Osteoblast (primary cell): ENCODE results near the gene NIT1. TPM values are rescaled to one million over a fixed set of nuclear protein-coding genes. Genes with fewer than 3 reads are reported as not detected.

Experiments used
- DNase-seq: peaks from one replicate; pipeline ENCODE4 v3.0.0; 2011; ENCODE audit warnings: low spot score, mixed read lengths; ENCODE audit not compliant: insufficient read length; ENCODE audit errors: missing footprints
- H2AFZ ChIP-seq: 2 replicates; pipeline ENCODE4 v1.6.0; 2011; ENCODE audit warnings: mild to moderate bottlenecking, low read length
- H3K27ac ChIP-seq: 2 replicates; pipeline ENCODE4 v1.5.1; 2011; ENCODE audit warnings: mild to moderate bottlenecking, low read depth, low read length, moderate library complexity
- H3K27me3 ChIP-seq: 2 replicates; pipeline ENCODE4 v1.6.0; 2012; ENCODE audit warnings: mild to moderate bottlenecking, control low read depth, inconsistent platforms, low read length, moderate library complexity; ENCODE audit not compliant: insufficient read depth
- H3K36me3 ChIP-seq: 2 replicates; pipeline ENCODE4 v1.5.1; 2011; ENCODE audit warnings: mild to moderate bottlenecking, low read length, control low read depth, moderate library complexity; ENCODE audit not compliant: insufficient read depth
- H3K4me1 ChIP-seq: 2 replicates; pipeline ENCODE4 v1.5.1; 2011; ENCODE audit warnings: mild to moderate bottlenecking, low read length, control low read depth, moderate library complexity; ENCODE audit not compliant: insufficient read depth
- H3K4me2 ChIP-seq: 2 replicates; pipeline ENCODE4 v1.6.0; 2011; ENCODE audit warnings: mild to moderate bottlenecking, low read length; ENCODE audit not compliant: insufficient read depth
- H3K4me3 ChIP-seq: fragments of 200-600 bp; sonication (generic); 3 replicates; pipeline ENCODE4 v1.5.1; 2012; ENCODE audit warnings: mild to moderate bottlenecking, low read length, inconsistent platforms; ENCODE audit not compliant: insufficient read depth
- H3K79me2 ChIP-seq: 2 replicates; pipeline ENCODE4 v1.6.0; 2012; ENCODE audit warnings: mild to moderate bottlenecking, low read length, control low read depth, inconsistent platforms; ENCODE audit not compliant: insufficient read depth
- H3K9me3 ChIP-seq: 2 replicates; pipeline ENCODE4 v1.5.1; 2011; ENCODE audit warnings: low read depth, low read length, control low read depth
- H4K20me1 ChIP-seq: 2 replicates; pipeline ENCODE4 v1.6.0; 2012; ENCODE audit warnings: mild to moderate bottlenecking, low read length, control low read depth; ENCODE audit not compliant: insufficient read depth
- total RNA-seq: library from RNA; depleted of rRNA; stranded (reverse); fragments of >200 nt; gene quantifications from 2 replicates; pipeline ENCODE4 v1.2.3, GENCODE V29; 2012
- TF ChIP-seq, protein P1 (sequence below): IDR thresholded peaks from 2 replicates; pipeline ENCODE4 v1.5.1; 2011; ENCODE audit warnings: mild to moderate bottlenecking, low read depth, low read length, moderate library complexity; ENCODE audit errors: extremely low read depth

The NIT1 gene
- total RNA-seq, 1 donor = 23.9 TPM

DNA sequence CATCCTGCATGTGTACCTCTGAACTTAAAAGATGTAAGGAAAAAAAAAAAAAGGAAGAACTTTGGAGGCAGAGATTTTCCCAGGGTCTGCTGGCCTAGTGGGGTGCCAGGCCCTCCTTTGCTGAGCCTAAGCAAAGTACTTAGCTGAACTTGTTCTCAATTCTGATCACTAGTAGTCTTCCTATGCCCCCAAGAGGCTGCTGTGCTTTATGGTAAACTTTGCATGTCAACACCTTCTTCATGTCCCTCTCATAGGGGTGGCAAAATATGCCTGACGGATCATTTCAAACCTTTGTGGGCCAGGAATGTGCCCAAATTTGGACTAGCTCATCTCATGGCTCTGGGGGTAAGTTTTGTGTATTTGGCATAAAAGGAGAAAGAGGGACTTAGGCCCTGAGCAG lies 40.0 kb downstream of the NIT1 start:
- Histone ChIP-seq H3K27ac (peak overlapping the region; percentile 93), H3K79me2 (peaks cover 37% of the 10 kb centered on the region), H2AFZ (no peak overlapping the region), H3K4me1 (peaks cover 20% of the 10 kb centered on the region), H4K20me1 (no peaks in the 10 kb centered on the region), H3K27me3 (no peaks in the 10 kb centered on the region), H3K4me2 (no peak overlapping the region), H3K4me3 (no peak overlapping the region), H3K36me3 (peaks cover 27% of the 10 kb centered on the region), H3K9me3 (no peaks in the 10 kb centered on the region)
- TF ChIP-seq, protein P1, sequence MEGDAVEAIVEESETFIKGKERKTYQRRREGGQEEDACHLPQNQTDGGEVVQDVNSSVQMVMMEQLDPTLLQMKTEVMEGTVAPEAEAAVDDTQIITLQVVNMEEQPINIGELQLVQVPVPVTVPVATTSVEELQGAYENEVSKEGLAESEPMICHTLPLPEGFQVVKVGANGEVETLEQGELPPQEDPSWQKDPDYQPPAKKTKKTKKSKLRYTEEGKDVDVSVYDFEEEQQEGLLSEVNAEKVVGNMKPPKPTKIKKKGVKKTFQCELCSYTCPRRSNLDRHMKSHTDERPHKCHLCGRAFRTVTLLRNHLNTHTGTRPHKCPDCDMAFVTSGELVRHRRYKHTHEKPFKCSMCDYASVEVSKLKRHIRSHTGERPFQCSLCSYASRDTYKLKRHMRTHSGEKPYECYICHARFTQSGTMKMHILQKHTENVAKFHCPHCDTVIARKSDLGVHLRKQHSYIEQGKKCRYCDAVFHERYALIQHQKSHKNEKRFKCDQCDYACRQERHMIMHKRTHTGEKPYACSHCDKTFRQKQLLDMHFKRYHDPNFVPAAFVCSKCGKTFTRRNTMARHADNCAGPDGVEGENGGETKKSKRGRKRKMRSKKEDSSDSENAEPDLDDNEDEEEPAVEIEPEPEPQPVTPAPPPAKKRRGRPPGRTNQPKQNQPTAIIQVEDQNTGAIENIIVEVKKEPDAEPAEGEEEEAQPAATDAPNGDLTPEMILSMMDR = no peak
- DNase-seq = no peak

DNA sequence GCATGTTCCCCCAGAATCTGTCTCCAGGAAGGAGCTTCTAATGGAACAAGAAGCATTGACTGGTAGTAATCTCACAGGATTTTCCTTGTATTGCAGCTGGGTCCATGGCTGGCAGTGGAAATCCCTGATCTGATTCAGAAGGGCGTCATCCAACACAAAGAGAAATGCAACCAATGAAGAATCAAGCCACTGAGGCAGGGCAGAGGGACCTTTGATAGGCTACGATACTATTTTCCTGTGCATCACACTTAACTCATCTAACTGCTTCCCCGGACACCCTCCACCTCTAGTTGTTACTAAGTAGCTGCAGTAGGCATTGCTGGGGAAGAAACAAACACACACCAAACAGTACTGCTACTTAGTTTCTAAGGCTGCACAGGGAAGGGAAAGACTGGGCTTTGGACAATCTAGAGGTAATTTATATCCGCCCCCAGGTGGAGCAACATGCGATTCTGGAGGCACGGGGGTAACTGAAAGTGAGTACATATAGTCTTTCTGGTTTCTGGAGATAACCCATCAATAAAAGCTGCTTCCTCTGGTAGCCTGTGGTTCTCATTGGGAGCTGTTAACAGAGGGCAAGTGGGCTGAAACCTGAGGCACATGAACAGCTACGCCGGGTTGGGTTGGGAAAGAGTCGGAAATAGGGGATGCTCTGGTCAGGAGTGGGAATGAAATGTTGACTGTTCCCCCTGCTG lies 40.6 kb downstream of the NIT1 start:
- TF ChIP-seq, protein P1 = no peak
- peak overlapping the region; percentile 90 for H3K4me2 ChIP-seq
- H3K27me3 ChIP-seq = no peaks in the 10 kb centered on the region
- DNase-seq = no peak
- no peaks in the 10 kb centered on the region for H4K20me1 ChIP-seq
- no peaks in the 10 kb centered on the region for H3K9me3 ChIP-seq
- peak overlapping the region; percentile 91 for H3K4me3 ChIP-seq
- peak overlapping the region; percentile 99 for H2AFZ ChIP-seq
- H3K79me2 ChIP-seq = peaks cover 37% of the 10 kb centered on the region
- H3K4me1 ChIP-seq = peaks cover 18% of the 10 kb centered on the region
- H3K27ac ChIP-seq = peak overlapping the region; percentile 93
- peaks cover 31% of the 10 kb centered on the region for H3K36me3 ChIP-seq

DNA sequence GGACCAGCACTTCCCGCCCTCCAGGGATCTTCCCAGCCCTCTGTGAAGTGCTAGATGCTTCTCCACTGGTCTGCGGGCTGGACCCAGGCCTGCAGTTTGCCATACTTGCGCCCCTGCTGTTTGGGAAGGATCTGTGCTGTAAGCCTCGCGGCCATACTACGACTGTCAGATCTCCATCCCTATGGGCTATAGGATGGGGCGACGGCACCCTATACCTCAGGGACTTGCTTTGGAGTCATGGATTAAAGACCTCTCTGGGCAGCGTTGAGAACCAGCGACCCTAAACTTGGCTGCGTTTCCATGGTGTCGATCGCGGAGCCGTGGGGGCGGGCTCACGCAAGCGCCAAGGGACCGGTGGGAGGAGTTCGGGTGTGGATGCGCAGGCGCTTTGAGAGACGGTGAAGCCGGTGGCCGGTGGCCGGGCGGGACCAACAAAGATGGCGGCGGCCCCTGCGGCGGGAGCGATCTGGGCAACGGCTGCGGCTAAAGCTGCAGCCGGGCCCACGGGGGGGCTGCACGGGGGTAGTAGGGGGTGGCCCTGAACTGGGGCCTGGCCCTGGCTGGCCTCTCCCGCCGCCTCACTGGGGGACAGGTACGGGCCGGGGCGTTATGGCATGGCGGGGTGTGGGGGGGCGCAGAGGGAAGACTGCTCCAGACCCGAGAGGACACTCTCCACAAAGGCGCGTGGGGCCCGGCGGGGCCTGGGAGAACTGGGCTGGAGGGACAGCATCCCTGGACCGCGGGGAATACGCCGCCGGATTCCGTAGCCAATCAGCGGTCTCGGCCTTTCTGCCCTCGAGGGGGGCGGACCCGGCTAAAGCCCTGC lies 41.4 kb downstream of the NIT1 start, which contains the start of gene USP21:
Gene USP21 (plus strand): TSS at position 414 of the 826 bp plus-strand sequence. CDS start 1,141 bp downstream, outside the sequence.
- H3K27me3 ChIP-seq = no peaks in the 10 kb centered on the region
- peaks cover 34% of the 10 kb centered on the region for H3K79me2 ChIP-seq
- peaks cover 18% of the 10 kb centered on the region for H3K4me1 ChIP-seq
- no peaks in the 10 kb centered on the region for H3K9me3 ChIP-seq
- H4K20me1 ChIP-seq = no peaks in the 10 kb centered on the region
- H2AFZ ChIP-seq = peak within 1 kb of the TSS; percentile 99
- peak; percentile 99 for DNase-seq
- H3K4me2 ChIP-seq = peak within 1 kb of the TSS; percentile 90
- H3K36me3 ChIP-seq = peaks cover 39% of the 10 kb centered on the region
- peak within 1 kb of the TSS; percentile 91 for H3K4me3 ChIP-seq
- peak within 1 kb of the TSS; percentile 93 for H3K27ac ChIP-seq
- TF ChIP-seq, protein P1 = peak; percentile 50

GRCh38 chr1:161159913-161160243 lies 42.0 kb downstream of the NIT1 start:
- no peaks in the 10 kb centered on the region for H4K20me1 ChIP-seq
- H3K4me2 ChIP-seq = peak overlapping the region; percentile 90
- TF ChIP-seq, protein P1 = no peak
- peak overlapping the region; percentile 91 for H3K4me3 ChIP-seq
- H3K36me3 ChIP-seq = peaks cover 45% of the 10 kb centered on the region
- no peaks in the 10 kb centered on the region for H3K9me3 ChIP-seq
- peaks cover 29% of the 10 kb centered on the region for H3K79me2 ChIP-seq
- H2AFZ ChIP-seq = peak overlapping the region; percentile 80
- H3K27ac ChIP-seq = peak overlapping the region; percentile 93
- no peaks in the 10 kb centered on the region for H3K27me3 ChIP-seq
- peaks cover 15% of the 10 kb centered on the region for H3K4me1 ChIP-seq
- DNase-seq = no peak
